ENCODE measurements around the gene MDM2. TPM values are rescaled to one million over a fixed set of nuclear protein-coding genes. Genes with fewer than 3 reads are reported as not detected.
"Not testable (repeated sequence)": the region's sequence is repeated elsewhere in the genome, so short reads cannot be mapped to it uniquely, and the experiment has no call there.

Gene MDM2
- total RNA-seq, 1 experiment from 2014 or later = 24.2 TPM

- no peak for DNase-seq (ENCODE audit: low read depth)
Observed at GRCh38 chr12:68805592-68806120, 2.3 kb upstream of the MDM2 start.

DNA sequence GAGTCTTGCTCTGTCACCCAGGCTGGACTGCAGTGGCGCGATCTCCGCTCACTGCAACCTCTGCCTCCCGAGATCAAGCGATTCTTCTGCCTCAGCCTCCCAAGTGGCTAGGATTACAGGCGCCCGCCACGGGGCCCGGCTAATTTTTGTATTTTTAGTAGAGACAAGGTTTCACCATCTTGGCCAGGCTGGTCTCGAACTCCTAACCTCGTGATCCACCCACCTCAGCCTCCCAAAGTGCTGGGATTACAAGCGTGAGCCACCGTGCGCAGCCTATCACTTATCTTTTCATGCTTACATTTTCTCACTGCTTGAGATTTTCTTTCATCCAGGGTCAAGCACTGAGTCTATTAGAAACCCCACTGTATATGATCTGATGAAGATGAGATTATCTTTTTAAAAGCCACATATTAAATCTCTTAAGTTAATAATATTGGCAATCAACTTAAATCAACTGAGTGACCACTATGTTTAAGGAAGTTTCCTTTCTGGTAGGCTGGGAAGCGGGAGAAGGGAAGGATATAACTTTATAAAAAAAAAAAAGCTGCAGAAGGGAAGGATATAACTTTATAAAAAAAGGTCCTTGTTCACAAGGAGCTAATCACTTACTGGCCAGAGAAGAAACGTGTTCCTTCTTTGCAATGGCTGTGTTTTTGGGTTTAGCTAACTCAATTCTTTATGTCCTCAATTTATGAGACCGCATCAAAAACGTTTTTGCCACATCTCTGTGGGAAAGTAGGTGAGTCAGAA is 1.3 kb upstream of the MDM2 start:
- DNase-seq (ENCODE audit: low read depth) = no peak

DNA sequence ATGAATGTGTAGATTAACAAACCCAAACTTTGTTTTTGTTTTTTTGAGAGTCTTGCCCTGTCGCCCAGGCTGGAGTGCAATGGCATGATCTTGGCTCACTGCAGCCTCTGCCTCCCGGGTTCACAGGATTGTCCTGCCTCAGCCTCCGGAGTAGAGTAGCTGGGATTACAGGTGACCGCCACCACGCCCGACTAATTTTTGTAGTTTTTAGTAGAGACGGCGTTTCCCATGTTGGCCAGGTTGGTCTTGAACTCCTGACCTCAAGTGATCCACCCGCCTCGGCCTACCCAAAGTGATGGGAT is 752 bp upstream of the MDM2 start:
- not testable (repeated sequence) for DNase-seq (ENCODE audit: low read depth)

- peak; percentile 87 for DNase-seq (ENCODE audit: low read depth)
Observed at GRCh38 chr12:68808388-68809189, 612 bp downstream of the MDM2 start.

GRCh38 chr12:68809190-68810026 is 1.4 kb downstream of the MDM2 start:
- DNase-seq (ENCODE audit: low read depth) = no peak

DNA sequence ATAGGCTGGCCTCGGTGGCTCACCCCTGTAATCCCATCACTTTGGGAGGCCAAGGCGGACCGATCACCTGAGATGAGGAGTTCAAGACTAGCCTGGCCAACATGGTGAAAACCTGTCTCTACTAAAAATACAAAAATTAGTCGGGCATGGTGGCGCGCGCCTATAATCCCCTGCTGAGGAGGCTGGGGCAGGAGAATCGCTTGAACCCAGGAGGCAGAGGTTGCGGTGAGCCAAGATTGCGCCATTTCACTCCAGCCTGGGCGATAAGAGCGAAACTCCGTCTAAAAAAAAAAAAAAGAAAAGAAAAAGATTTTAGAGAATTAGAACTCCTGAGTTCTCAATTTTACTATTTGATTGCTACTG is 2.0 kb downstream of the MDM2 start:
- DNase-seq (ENCODE audit: low read depth) = not testable (repeated sequence)

DNA sequence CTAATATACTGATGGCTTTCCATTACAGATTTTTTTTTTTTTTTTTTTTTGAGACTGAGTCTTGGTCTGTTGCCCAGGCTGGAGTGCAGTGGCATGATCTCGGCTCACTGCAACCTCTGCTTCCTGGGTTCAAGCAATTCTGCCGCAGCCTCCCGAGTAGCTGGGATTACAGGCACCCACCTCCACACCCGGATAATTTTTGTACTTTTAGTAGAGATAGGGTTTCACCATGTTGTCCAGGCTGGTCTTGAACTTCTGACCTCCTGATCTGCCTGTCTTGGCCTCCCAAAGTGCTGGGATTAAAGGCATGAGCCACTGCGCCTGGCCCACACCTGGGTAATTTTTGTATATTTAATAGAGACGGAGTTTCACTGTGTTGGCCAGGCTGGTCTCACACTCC is 3.6 kb downstream of the MDM2 start:
- DNase-seq (ENCODE audit: low read depth) = not testable (repeated sequence)

GRCh38 chr12:68812553-68813241 is 4.7 kb downstream of the MDM2 start:
- DNase-seq (ENCODE audit: low read depth) = no peak

DNA sequence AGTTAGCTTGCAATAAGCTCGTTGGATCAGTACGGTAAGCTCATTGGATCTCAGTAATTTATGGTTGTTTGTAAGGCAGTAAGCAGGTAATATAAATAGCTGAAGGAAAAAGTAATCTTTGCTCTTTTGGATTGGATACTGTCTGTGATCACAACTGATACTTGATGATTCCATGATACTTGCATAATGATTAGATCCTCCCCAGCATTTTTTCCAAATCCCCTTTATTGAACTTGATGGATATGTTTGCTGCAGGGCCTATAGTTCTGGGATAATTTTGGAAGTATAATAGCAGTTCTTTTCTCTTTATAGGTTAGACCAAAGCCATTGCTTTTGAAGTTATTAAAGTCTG is 5.2 kb downstream of the MDM2 start:
- DNase-seq (ENCODE audit: low read depth) = no peak

- DNase-seq (ENCODE audit: low read depth) = no peak
Observed at GRCh38 chr12:68814490-68815231, 6.7 kb downstream of the MDM2 start.

DNA sequence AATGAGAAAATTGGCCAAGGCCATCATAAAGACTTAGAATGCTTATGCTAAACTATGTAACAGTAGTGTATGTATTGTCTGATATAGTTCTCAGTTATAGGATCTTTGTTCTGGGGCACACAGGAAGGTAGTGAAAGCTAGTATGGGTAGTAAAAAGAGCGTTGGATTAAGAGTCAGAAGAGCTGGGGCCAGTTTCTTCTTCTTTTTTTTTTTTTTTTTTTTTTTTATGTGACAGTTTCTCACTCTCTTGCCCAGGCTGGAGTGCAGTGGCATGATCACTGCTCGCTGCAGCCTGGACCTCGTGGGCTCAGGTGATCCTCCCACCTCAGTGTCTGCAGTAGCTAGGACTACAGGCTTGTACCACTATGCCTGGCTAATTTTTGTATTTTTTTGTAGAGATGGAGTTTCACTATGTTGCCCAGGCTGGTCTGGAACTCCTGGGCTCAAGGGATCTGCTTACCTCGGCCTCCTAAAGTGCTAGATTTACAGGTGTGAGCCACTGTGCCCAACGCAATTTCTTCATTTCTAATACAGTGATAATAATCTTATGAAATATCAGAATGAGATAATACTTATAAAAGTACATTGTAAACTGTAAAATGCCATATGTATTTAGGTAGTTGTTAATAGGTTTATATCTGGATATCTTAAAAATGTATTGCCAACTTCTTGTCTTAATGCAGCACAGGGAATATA is 7.4 kb downstream of the MDM2 start:
- no peak for DNase-seq (ENCODE audit: low read depth)

- DNase-seq (ENCODE audit: low read depth) = no peak
Observed at GRCh38 chr12:68815928-68816800, 8.2 kb downstream of the MDM2 start.

DNA sequence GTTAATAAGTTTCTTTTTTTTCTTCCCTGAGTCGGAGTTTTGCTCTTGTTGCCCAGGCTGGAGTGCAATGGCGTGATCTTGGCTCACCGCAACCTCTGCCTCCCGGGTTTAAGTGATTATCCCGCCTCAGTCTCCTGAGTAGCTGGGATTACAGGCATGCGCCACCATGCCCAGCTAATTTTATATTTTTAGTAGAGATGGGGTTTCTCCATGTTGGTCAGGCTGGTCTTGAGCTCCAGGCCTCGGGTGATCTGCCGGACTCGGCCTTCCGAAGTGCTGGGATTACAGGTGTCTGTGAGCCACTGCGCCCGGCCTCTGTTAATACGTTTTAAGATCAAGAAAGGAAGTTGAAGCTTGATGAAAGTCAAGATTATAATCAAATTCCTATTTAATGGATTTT is 11.5 kb downstream of the MDM2 start:
- not testable (repeated sequence) for DNase-seq (ENCODE audit: low read depth)

DNA sequence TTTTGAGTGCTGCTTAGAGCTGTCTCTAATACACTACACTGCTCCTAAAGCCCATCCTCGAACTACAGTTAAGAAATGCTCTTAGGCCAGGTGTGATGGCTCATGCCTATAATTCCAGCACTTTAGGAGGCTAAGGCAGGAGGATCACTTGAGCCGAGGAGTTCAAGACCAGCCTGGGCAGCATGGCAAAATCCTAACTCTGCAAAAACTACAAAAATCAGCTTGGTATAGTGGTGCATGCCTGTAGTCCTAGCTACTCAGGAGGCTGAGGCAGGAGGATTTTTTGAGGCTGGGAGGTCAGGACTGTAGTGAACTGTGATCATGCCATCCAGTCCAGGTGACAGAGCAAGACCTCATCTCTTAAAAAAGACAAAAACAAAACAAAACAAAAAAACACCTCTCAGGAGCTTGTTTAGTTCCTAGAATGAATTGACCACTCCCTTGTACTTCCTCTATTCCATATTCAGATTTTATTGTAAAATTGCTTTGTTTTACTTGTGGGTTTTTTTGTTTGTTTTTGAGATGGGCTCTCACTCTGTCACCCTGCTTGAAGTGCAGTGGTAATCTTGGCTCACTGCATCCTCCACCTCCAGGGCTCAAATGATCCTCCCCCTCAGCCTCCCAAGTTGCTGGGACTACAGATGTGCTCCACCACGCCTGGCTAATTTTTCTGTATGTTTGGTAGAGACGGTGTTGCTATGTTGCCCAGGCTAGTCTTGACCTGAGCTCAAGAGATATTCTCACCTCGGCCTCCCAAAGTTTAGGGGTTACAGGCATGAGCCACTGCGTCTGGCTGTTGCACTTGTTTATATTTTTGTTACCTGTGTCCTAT is 13.6 kb downstream of the MDM2 start:
- DNase-seq (ENCODE audit: low read depth) = no peak

DNA sequence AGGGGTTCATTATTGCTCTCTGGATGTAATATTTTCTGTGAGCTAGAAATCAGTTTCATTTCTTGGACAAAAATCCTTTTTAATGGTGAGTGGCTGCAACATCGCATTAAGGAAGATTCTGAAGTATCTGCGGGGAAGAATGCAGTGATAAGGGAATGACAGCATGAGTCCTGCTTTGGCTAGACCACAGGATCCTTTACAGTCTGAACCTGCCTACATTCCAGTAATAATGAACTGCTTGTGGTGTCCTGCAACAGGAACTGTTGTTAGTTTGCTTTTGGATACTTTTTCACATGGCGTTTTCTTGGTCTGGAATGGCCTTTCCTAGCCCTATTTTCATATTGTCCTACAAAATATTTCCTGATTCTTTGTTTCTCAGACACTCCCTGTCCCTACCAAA is 15.7 kb downstream of the MDM2 start:
- no peak for DNase-seq (ENCODE audit: low read depth)

GRCh38 chr12:68824131-68824530 is 16.2 kb downstream of the MDM2 start:
- DNase-seq (ENCODE audit: low read depth) = no peak

GRCh38 chr12:68824597-68825250 is 16.7 kb downstream of the MDM2 start:
- no peak for DNase-seq (ENCODE audit: low read depth)
